Measurements from ENCODE around the gene TIAL1. TPM values are rescaled to one million over a fixed set of nuclear protein-coding genes. Genes with fewer than 3 reads are reported as not detected.
"Not testable (repeated sequence)": the region's sequence is repeated elsewhere in the genome, so short reads cannot be mapped to it uniquely, and the experiment has no call there.

The TIAL1 gene
- total RNA-seq, 1 donor from 2014 or later: 51.4 TPM

GRCh38 chr10:119556081-119556480 lies 40.7 kb downstream of the TIAL1 start:
- not testable (repeated sequence) for FAIRE-seq

GRCh38 chr10:119555178-119555784 lies 41.5 kb downstream of the TIAL1 start:
- no peak for FAIRE-seq
- no peak for DNase-seq (ENCODE audit: low spot score in 2 of 2)

More at GRCh38 chr10:119556081-119556480, 40.7 kb downstream of the TIAL1 start:
- not testable (repeated sequence) for DNase-seq (ENCODE audit: low spot score in 2 of 2)

GRCh38 chr10:119550827-119551226 lies 45.9 kb downstream of the TIAL1 start:
- FAIRE-seq: no peak
- DNase-seq (ENCODE audit: low spot score in 2 of 2): no peak

GRCh38 chr10:119549247-119549999 lies 47.3 kb downstream of the TIAL1 start:
- FAIRE-seq (no peak), DNase-seq (ENCODE audit: low spot score in 2 of 2) (no peak)

GRCh38 chr10:119546009-119546408 lies 50.8 kb downstream of the TIAL1 start:
- FAIRE-seq (no peak), DNase-seq (ENCODE audit: low spot score in 2 of 2) (no peak)

GRCh38 chr10:119545310-119545709 lies 51.5 kb downstream of the TIAL1 start:
- no peak for FAIRE-seq
- no peak for DNase-seq (ENCODE audit: low spot score in 2 of 2)

- FAIRE-seq: no peak
- no peak for DNase-seq (ENCODE audit: low spot score in 2 of 2)
Measured at GRCh38 chr10:119543814-119544642, 52.7 kb downstream of the TIAL1 start.

- FAIRE-seq (no peak), DNase-seq (ENCODE audit: low spot score in 2 of 2) (peak; percentile 52 to 58)
Measured at GRCh38 chr10:119542988-119543813, 53.6 kb downstream of the TIAL1 start.

- peak; percentile 61 to 67 for DNase-seq (ENCODE audit: low spot score in 2 of 2)
- FAIRE-seq: no peak
Measured at GRCh38 chr10:119542357-119542987, 54.3 kb downstream of the TIAL1 start, which contains the start of gene RGS10. RGS10 (minus strand) TSS chr10:119542719; CDS start chr10:119542638, 81 bp downstream.

- no peak for FAIRE-seq
- DNase-seq (ENCODE audit: low spot score in 2 of 2): no peak
Measured at GRCh38 chr10:119541459-119542356, 55.1 kb downstream of the TIAL1 start.

GRCh38 chr10:119541046-119541445 lies 55.7 kb downstream of the TIAL1 start:
- FAIRE-seq: no peak
- no peak for DNase-seq (ENCODE audit: low spot score in 2 of 2)

- DNase-seq (ENCODE audit: low spot score in 2 of 2): no peak
- FAIRE-seq: no peak
Measured at GRCh38 chr10:119540038-119540437, 56.7 kb downstream of the TIAL1 start.

GRCh38 chr10:119539359-119539825 lies 57.4 kb downstream of the TIAL1 start:
- DNase-seq (ENCODE audit: low spot score in 2 of 2) (no peak), FAIRE-seq (no peak)

GRCh38 chr10:119538632-119539358 lies 58.0 kb downstream of the TIAL1 start:
- no peak for FAIRE-seq

GRCh38 chr10:119537953-119538630 lies 58.7 kb downstream of the TIAL1 start:
- DNase-seq (ENCODE audit: low spot score in 2 of 2): no peak
- no peak for FAIRE-seq

More at GRCh38 chr10:119538632-119539358, 58.0 kb downstream of the TIAL1 start:
- DNase-seq (ENCODE audit: low spot score in 2 of 2): no peak

- DNase-seq (ENCODE audit: low spot score in 2 of 2) (no peak), FAIRE-seq (no peak)
Measured at GRCh38 chr10:119536508-119537025, 60.2 kb downstream of the TIAL1 start.

Data from frontal cortex (tissue), 4 donors.